ENCODE results near the gene DNAH2.

The DNAH2 gene

DNA sequence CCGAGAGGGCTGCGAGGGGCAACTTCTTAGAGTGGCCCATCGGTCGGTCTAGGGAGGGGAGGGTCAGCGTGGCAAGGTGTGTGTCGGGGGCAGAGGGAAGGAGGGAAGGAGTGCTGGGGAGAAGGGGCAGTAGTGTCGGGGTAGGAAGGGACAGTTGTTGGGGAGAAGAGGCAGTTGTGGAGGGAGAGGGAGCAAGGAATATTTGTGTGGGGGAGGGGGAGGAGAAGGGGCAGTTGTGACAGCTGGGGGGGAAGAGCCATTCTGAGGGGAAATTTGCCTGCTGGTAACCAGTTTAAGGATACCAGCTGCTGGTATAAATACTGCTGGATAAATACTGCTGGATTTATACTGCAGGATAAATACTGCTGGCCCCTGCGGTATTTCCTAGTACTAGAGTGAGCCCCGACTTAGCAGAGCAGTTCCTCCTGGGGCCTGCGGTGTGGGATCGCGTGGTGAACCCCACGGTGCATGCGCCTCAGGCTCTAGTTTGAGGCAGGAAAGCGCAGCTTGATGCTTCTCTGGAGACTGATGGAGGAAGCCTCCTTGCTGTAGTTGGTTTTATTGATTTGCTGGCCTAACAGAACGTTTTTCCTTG lies 309 bp downstream of the DNAH2 start:
- H4K5ac ChIP-seq (ENCODE audit: low read length), result no peak overlapping the region
- H2BK5ac ChIP-seq (ENCODE audit: low read length), result no peak overlapping the region
- H3K36me3 ChIP-seq (ENCODE audit: control insufficient read depth, insufficient read depth, low read length), result no peaks in the 10 kb centered on the region
- H2AK5ac ChIP-seq (ENCODE audit: low read length), result no peak overlapping the region
- peak overlapping the region; percentile 69 for H3K4me2 ChIP-seq (ENCODE audit: low read length)
- no peak overlapping the region for H3K18ac ChIP-seq (ENCODE audit: low read length)
- no peak overlapping the region for H2BK120ac ChIP-seq (ENCODE audit: low read depth, low read length)
- peak overlapping the region; percentile 49 for H3K9ac ChIP-seq (ENCODE audit: low read length)
- H3K23ac ChIP-seq (ENCODE audit: low read length), result no peak overlapping the region
- H3K4me3 ChIP-seq (ENCODE audit: low read length), result no peak overlapping the region
- H3K4me1 ChIP-seq (ENCODE audit: control insufficient read depth, low read depth, low read length), result peaks cover 9% of the 10 kb centered on the region
- no peak for DNase-seq
- no peak overlapping the region for H3K27ac ChIP-seq (ENCODE audit: low read depth, low read length)
- no peak overlapping the region for H2BK15ac ChIP-seq (replicated peaks; ENCODE audit: low read depth)
- H3K56ac ChIP-seq (ENCODE audit: low read length), result peak overlapping the region; percentile 63
- H4K8ac ChIP-seq (ENCODE audit: low read depth, low read length), result no peak overlapping the region
- no peaks in the 10 kb centered on the region for H3K27me3 ChIP-seq (ENCODE audit: insufficient read depth, low read length, poor library complexity)
- no peak overlapping the region for H3K4ac ChIP-seq (ENCODE audit: low read depth, low read length)
- H3K79me1 ChIP-seq (ENCODE audit: low read length), result no peaks in the 10 kb centered on the region
- H3K79me2 ChIP-seq (ENCODE audit: control insufficient read depth, insufficient read depth, low read length), result no peaks in the 10 kb centered on the region
- no CpG with 5 or more reads among the region's 16 CpGs for WGBS (ENCODE audit: extremely low coverage, insufficient coverage, low lambda C conversion rate)

DNA sequence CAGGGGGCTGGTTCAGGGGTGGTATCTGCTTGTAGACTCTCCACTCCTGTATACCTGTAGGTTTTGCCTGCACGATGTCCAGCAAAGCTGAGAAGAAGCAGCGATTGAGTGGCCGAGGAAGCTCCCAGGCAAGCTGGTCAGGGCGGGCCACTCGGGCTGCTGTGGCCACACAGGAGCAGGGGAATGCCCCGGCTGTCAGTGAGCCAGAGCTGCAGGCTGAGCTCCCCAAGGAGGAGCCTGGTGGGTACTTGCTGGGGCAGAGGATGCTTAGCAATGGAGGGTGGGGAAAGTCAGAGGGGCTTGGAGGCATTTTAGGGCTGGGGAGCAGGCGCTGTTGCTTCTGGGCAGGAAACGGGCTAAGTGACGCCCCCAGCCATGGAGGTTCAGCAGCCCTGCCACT lies 2.1 kb downstream of the DNAH2 start:
- H3K9ac ChIP-seq (ENCODE audit: low read length), result no peak overlapping the region
- no peak overlapping the region for H3K27ac ChIP-seq (ENCODE audit: low read depth, low read length)
- H3K4me1 ChIP-seq (ENCODE audit: control insufficient read depth, low read depth, low read length), result peaks cover 9% of the 10 kb centered on the region
- no peak overlapping the region for H3K4me2 ChIP-seq (ENCODE audit: low read length)
- no peak overlapping the region for H3K4ac ChIP-seq (ENCODE audit: low read depth, low read length)
- no peak overlapping the region for H2BK15ac ChIP-seq (replicated peaks; ENCODE audit: low read depth)
- H3K4me3 ChIP-seq (ENCODE audit: low read length), result no peak overlapping the region
- H3K27me3 ChIP-seq (ENCODE audit: insufficient read depth, low read length, poor library complexity), result no peaks in the 10 kb centered on the region
- H3K79me1 ChIP-seq (ENCODE audit: low read length), result no peaks in the 10 kb centered on the region
- H2BK120ac ChIP-seq (ENCODE audit: low read depth, low read length), result no peak overlapping the region
- no peak overlapping the region for H3K56ac ChIP-seq (ENCODE audit: low read length)
- no peak overlapping the region for H4K5ac ChIP-seq (ENCODE audit: low read length)
- H3K23ac ChIP-seq (ENCODE audit: low read length), result no peak overlapping the region
- H2BK5ac ChIP-seq (ENCODE audit: low read length), result no peak overlapping the region
- no peak overlapping the region for H4K8ac ChIP-seq (ENCODE audit: low read depth, low read length)
- no peak overlapping the region for H3K18ac ChIP-seq (ENCODE audit: low read length)
- no peak overlapping the region for H2AK5ac ChIP-seq (ENCODE audit: low read length)
- no peak for DNase-seq
- WGBS (ENCODE audit: extremely low coverage, insufficient coverage, low lambda C conversion rate), result no CpG with 5 or more reads among the region's 9 CpGs
- no peaks in the 10 kb centered on the region for H3K36me3 ChIP-seq (ENCODE audit: control insufficient read depth, insufficient read depth, low read length)
- no peaks in the 10 kb centered on the region for H3K79me2 ChIP-seq (ENCODE audit: control insufficient read depth, insufficient read depth, low read length)

DNA sequence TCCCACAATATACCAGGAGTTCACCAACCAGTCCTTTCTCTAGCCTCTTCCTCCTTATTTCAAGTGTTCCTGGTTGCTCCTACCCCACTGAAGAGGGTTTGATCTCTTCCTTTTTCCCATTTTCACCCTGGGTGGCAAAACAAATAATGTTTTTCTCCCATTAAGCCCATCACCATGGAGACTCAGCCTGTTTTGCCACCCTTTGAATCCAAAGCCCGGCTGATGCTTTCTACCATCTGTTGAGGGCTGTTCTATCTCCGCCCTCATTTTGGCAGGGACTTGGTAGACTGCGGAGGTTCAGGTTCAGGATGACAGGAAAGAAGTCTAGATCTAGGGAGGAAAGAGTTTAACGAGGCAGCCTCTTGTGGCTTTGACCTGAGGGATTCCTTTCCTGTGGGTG lies 2.6 kb downstream of the DNAH2 start:
- no peaks in the 10 kb centered on the region for H3K79me1 ChIP-seq (ENCODE audit: low read length)
- no peak overlapping the region for H3K4me2 ChIP-seq (ENCODE audit: low read length)
- H2BK120ac ChIP-seq (ENCODE audit: low read depth, low read length), result no peak overlapping the region
- H3K79me2 ChIP-seq (ENCODE audit: control insufficient read depth, insufficient read depth, low read length), result no peaks in the 10 kb centered on the region
- H3K18ac ChIP-seq (ENCODE audit: low read length), result no peak overlapping the region
- no peak overlapping the region for H3K56ac ChIP-seq (ENCODE audit: low read length)
- no peak overlapping the region for H3K9ac ChIP-seq (ENCODE audit: low read length)
- no peak overlapping the region for H4K5ac ChIP-seq (ENCODE audit: low read length)
- H2AK5ac ChIP-seq (ENCODE audit: low read length), result no peak overlapping the region
- peak; percentile 40 for DNase-seq
- peaks cover 9% of the 10 kb centered on the region for H3K4me1 ChIP-seq (ENCODE audit: control insufficient read depth, low read depth, low read length)
- no peak overlapping the region for H2BK15ac ChIP-seq (replicated peaks; ENCODE audit: low read depth)
- no peaks in the 10 kb centered on the region for H3K27me3 ChIP-seq (ENCODE audit: insufficient read depth, low read length, poor library complexity)
- no peak overlapping the region for H3K4me3 ChIP-seq (ENCODE audit: low read length)
- H3K4ac ChIP-seq (ENCODE audit: low read depth, low read length), result no peak overlapping the region
- no peak overlapping the region for H4K8ac ChIP-seq (ENCODE audit: low read depth, low read length)
- no CpG with 5 or more reads among the region's 4 CpGs for WGBS (ENCODE audit: extremely low coverage, insufficient coverage, low lambda C conversion rate)
- H3K36me3 ChIP-seq (ENCODE audit: control insufficient read depth, insufficient read depth, low read length), result no peaks in the 10 kb centered on the region
- no peak overlapping the region for H3K23ac ChIP-seq (ENCODE audit: low read length)
- H3K27ac ChIP-seq (ENCODE audit: low read depth, low read length), result no peak overlapping the region
- no peak overlapping the region for H2BK5ac ChIP-seq (ENCODE audit: low read length)

GRCh38 chr17:7721612-7722011 lies 4.1 kb downstream of the DNAH2 start:
- no peaks in the 10 kb centered on the region for H3K79me1 ChIP-seq (ENCODE audit: low read length)
- no peak overlapping the region for H2BK5ac ChIP-seq (ENCODE audit: low read length)
- no CpG with 5 or more reads among the region's 2 CpGs for WGBS (ENCODE audit: extremely low coverage, insufficient coverage, low lambda C conversion rate)
- no peak overlapping the region for H2BK120ac ChIP-seq (ENCODE audit: low read depth, low read length)
- H4K8ac ChIP-seq (ENCODE audit: low read depth, low read length), result no peak overlapping the region
- no peak overlapping the region for H3K18ac ChIP-seq (ENCODE audit: low read length)
- no peaks in the 10 kb centered on the region for H3K36me3 ChIP-seq (ENCODE audit: control insufficient read depth, insufficient read depth, low read length)
- H3K27me3 ChIP-seq (ENCODE audit: insufficient read depth, low read length, poor library complexity), result no peaks in the 10 kb centered on the region
- peaks cover 2% of the 10 kb centered on the region for H3K4me1 ChIP-seq (ENCODE audit: control insufficient read depth, low read depth, low read length)
- H2BK15ac ChIP-seq (replicated peaks; ENCODE audit: low read depth), result no peak overlapping the region
- no peak overlapping the region for H4K5ac ChIP-seq (ENCODE audit: low read length)
- no peak overlapping the region for H3K56ac ChIP-seq (ENCODE audit: low read length)
- no peak for DNase-seq
- H3K4me3 ChIP-seq (ENCODE audit: low read length), result no peak overlapping the region
- no peak overlapping the region for H3K4ac ChIP-seq (ENCODE audit: low read depth, low read length)
- no peak overlapping the region for H3K27ac ChIP-seq (ENCODE audit: low read depth, low read length)
- H3K4me2 ChIP-seq (ENCODE audit: low read length), result no peak overlapping the region
- no peak overlapping the region for H3K9ac ChIP-seq (ENCODE audit: low read length)
- no peaks in the 10 kb centered on the region for H3K79me2 ChIP-seq (ENCODE audit: control insufficient read depth, insufficient read depth, low read length)
- no peak overlapping the region for H2AK5ac ChIP-seq (ENCODE audit: low read length)
- H3K23ac ChIP-seq (ENCODE audit: low read length), result no peak overlapping the region

GRCh38 chr17:7727886-7728285 lies 10.3 kb downstream of the DNAH2 start:
- Histone ChIP-seq H3K9ac (ENCODE audit: low read length) (no peak overlapping the region), H3K4me2 (ENCODE audit: low read length) (no peak overlapping the region), H3K23ac (ENCODE audit: low read length) (no peak overlapping the region), H4K8ac (ENCODE audit: low read depth, low read length) (no peak overlapping the region), H3K4me3 (ENCODE audit: low read length) (no peak overlapping the region), H3K4me1 (ENCODE audit: control insufficient read depth, low read depth, low read length) (no peaks in the 10 kb centered on the region), H3K36me3 (ENCODE audit: control insufficient read depth, insufficient read depth, low read length) (no peaks in the 10 kb centered on the region), H3K79me1 (ENCODE audit: low read length) (no peaks in the 10 kb centered on the region), H3K79me2 (ENCODE audit: control insufficient read depth, insufficient read depth, low read length) (no peaks in the 10 kb centered on the region), H3K4ac (ENCODE audit: low read depth, low read length) (no peak overlapping the region), H3K56ac (ENCODE audit: low read length) (no peak overlapping the region), H3K27ac (ENCODE audit: low read depth, low read length) (no peak overlapping the region), H3K18ac (ENCODE audit: low read length) (no peak overlapping the region), H2BK5ac (ENCODE audit: low read length) (no peak overlapping the region), H2BK120ac (ENCODE audit: low read depth, low read length) (no peak overlapping the region), H2AK5ac (ENCODE audit: low read length) (no peak overlapping the region), H4K5ac (ENCODE audit: low read length) (no peak overlapping the region), H3K27me3 (ENCODE audit: insufficient read depth, low read length, poor library complexity) (no peaks in the 10 kb centered on the region), H2BK15ac (replicated peaks; ENCODE audit: low read depth) (no peak overlapping the region)
- DNase-seq, result no peak
- WGBS (ENCODE audit: extremely low coverage, insufficient coverage, low lambda C conversion rate), result no CpG with 5 or more reads among the region's 3 CpGs

GRCh38 chr17:7729816-7730215 lies 12.3 kb downstream of the DNAH2 start:
- Histone ChIP-seq H3K27me3 (ENCODE audit: insufficient read depth, low read length, poor library complexity) (no peaks in the 10 kb centered on the region), H3K79me2 (ENCODE audit: control insufficient read depth, insufficient read depth, low read length) (no peaks in the 10 kb centered on the region), H4K5ac (ENCODE audit: low read length) (no peak overlapping the region), H3K79me1 (ENCODE audit: low read length) (no peaks in the 10 kb centered on the region), H2AK5ac (ENCODE audit: low read length) (no peak overlapping the region), H3K4me1 (ENCODE audit: control insufficient read depth, low read depth, low read length) (no peaks in the 10 kb centered on the region), H3K9ac (ENCODE audit: low read length) (no peak overlapping the region), H3K18ac (ENCODE audit: low read length) (no peak overlapping the region), H2BK15ac (replicated peaks; ENCODE audit: low read depth) (no peak overlapping the region), H3K4ac (ENCODE audit: low read depth, low read length) (no peak overlapping the region), H4K8ac (ENCODE audit: low read depth, low read length) (no peak overlapping the region), H3K56ac (ENCODE audit: low read length) (no peak overlapping the region), H3K27ac (ENCODE audit: low read depth, low read length) (no peak overlapping the region), H3K4me2 (ENCODE audit: low read length) (no peak overlapping the region), H3K4me3 (ENCODE audit: low read length) (no peak overlapping the region), H2BK5ac (ENCODE audit: low read length) (no peak overlapping the region), H2BK120ac (ENCODE audit: low read depth, low read length) (no peak overlapping the region), H3K36me3 (ENCODE audit: control insufficient read depth, insufficient read depth, low read length) (no peaks in the 10 kb centered on the region), H3K23ac (ENCODE audit: low read length) (no peak overlapping the region)
- no peak for DNase-seq
- WGBS (ENCODE audit: extremely low coverage, insufficient coverage, low lambda C conversion rate), result no CpG with 5 or more reads among the region's 1 CpG
